ENCODE data around the gene NLN.

DNA sequence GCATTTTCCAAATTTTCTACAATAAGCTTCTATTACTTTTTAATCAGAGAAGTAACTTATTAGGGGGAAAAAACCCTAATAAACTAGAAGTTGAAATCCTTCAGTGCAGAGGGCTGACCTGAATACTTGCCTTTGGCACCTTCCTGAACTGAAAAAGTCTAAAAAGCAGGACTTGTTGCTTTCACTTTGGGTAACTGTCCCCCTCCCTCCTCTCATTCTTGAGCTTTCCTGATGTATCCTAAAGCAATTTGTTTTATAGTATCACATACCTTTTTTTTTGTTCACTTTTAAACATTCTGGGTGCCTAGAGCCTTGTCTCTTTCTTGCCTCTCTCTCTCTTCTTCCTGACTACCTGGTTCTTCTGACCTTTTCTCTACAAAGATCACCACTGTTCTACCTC, 140.4 kb downstream of the NLN start:
- TF ChIP-seq, protein P1, sequence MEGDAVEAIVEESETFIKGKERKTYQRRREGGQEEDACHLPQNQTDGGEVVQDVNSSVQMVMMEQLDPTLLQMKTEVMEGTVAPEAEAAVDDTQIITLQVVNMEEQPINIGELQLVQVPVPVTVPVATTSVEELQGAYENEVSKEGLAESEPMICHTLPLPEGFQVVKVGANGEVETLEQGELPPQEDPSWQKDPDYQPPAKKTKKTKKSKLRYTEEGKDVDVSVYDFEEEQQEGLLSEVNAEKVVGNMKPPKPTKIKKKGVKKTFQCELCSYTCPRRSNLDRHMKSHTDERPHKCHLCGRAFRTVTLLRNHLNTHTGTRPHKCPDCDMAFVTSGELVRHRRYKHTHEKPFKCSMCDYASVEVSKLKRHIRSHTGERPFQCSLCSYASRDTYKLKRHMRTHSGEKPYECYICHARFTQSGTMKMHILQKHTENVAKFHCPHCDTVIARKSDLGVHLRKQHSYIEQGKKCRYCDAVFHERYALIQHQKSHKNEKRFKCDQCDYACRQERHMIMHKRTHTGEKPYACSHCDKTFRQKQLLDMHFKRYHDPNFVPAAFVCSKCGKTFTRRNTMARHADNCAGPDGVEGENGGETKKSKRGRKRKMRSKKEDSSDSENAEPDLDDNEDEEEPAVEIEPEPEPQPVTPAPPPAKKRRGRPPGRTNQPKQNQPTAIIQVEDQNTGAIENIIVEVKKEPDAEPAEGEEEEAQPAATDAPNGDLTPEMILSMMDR (IDR thresholded peaks at IDR 0.05) = no peak
- TF ChIP-seq POLR2A (IDR thresholded peaks at IDR 0.05) = no peak

All from adrenal gland (tissue), 5 donors.